NCI-H1105 (cell line): ENCODE results near the gene TMEM168.

ENCODE experiments used
- DNase-seq: peaks from one replicate; lab custom pipeline; 2025; lab: John Stamatoyannopoulos, UW

Gene TMEM168

GRCh38 chr7:112721366-112721765 is 68.8 kb downstream of the TMEM168 start:
- no peak for DNase-seq

GRCh38 chr7:112715525-112715924 is 74.7 kb downstream of the TMEM168 start:
- DNase-seq = no peak

- no peak for DNase-seq
Observed at GRCh38 chr7:112714917-112715316, 75.3 kb downstream of the TMEM168 start.
